HG03442 (cell line): ENCODE measurements around the gene C11orf42.

Experiments
- ATAC-seq: cut with Tn5 transposase; IDR thresholded peaks from one replicate; pipeline ENCODE4 v1.9.1; 2021; ENCODE audit warnings: mild to moderate bottlenecking, moderate library complexity; ENCODE audit not compliant: unreplicated experiment

Gene C11orf42, protein sequence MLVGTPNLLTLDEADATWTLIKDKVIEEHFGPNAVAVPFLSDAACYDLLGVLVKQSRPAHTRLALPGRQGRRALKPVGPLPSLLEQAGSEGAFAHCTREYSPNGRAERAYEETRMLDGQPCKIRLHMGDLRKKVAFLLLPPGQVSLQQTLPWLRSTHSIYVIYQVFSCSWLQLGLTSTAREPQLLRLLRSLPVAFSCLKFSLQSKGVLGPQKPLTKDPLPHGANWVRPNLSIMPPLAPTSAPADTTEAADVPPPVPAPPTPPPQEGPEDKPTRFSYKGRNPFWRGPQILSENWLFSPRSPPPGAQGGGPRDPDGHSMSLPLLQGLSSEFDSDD

DNA sequence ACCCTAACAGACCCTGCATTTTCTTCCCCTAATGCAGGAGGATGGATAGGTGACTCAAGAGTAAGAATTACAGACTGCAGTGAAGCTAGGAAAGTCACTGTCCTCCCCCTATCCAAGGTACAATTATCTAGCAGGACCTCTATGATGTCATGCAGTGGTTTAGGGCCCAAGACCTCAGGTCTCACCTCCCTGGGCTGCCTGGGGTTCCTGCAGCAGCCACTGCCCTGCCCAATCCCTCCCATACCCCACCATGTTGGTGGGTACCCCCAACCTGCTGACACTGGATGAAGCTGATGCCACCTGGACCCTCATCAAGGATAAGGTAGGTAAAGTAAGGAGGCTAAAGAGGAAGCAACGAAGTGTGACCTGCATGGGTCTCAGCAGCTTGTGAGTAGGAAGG lies at the start of gene C11orf42:
C11orf42 (plus strand) TSS at position 192 of the 400 bp plus-strand sequence; CDS start at position 251, 59 bp downstream.
- ATAC-seq = no peak

DNA sequence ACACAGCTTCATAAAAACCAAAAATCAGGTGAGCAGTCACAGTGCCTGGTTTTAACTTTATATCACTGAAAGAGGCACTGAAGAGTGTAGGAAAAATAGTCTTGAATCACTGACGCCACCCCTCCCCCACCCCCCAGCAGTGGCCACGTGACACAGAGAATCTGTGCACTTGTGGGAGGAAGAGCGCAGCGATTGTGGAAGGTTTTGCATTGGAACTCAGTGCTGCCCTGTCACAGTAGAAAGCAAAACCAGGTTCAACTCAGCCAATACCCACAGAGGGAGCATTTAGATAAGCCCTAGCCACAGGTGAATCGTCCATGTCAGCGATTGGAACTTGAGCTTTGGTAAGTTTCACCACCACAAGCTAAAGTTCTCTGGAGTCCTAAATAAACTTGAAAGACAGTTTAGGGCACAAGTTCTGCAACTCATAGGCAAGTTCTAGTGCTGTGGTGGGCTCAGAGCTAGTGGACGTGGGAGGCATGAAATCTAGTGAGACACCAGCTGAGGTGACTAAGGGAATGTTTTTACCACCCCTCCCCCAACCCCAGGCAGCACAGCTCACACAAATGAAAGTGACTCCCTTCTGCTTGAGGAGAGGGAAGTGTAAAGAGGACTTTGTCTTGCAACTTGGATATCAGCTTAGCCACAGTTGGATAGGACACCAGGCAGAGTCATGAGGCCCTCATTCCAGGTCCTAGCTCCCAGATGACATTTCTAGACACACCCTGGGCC lies 48.6 kb upstream of the C11orf42 start:
- no peak for ATAC-seq

DNA sequence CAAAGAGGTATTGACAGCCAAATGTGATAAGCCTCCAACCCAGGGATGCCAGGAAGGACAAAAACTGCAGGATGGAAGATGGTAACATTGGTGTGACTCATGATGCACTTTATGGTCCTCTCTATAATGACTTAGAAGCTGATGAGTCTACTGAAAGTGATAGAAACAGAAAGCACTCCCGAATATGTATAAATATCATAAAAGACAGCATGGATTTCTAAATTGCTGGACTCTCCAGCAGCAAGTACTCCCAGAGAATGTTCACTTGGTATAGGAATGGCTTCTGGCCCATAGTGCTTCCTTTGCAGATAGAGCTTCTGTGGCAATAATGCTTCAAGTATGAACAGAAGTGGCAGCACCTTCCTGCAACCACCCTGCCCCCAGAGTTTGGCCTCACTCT lies 35.1 kb upstream of the C11orf42 start, which contains the start of gene OR52B2:
OR52B2 (minus strand) TSS at position 101 of the 400 bp plus-strand sequence; CDS start at position 101, 0 bp downstream.
- no peak for ATAC-seq

DNA sequence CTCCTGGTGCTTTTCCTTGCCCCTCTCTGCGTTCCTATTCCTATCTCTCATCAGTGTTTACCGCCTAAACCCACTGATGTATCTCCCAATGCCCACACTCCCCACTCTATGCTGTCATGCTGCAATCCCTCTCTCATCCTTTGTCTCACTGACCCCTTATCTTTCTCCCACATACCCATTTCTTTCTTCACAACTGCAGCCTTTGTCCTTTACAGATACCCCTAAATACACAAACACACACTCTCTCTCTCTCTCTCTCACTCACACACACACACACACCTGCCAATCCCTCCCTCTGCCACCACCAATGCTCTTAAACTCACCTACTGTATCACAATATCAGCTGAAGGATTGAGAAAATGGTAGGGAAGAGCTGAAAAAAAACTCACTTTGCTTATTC lies 29.9 kb upstream of the C11orf42 start:
- no peak for ATAC-seq

DNA sequence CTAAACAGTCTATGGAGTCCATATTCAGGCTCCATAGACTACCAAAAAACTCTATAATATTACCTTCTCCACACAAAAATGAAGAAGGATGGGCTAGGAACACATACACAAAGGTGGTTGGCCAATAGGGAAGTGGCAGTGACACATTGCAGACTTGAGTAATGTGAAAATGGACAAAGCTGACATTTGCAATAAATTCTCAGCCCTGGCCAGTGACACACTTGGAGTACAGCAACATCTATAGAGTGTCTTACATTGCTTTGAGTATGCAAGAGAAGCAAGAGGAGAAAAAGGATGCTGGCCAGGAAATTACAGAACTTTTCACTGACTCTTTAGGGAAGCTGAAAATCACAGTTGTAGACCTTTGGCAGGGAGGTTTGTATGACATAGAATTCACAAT lies 13.6 kb upstream of the C11orf42 start:
- no peak for ATAC-seq

DNA sequence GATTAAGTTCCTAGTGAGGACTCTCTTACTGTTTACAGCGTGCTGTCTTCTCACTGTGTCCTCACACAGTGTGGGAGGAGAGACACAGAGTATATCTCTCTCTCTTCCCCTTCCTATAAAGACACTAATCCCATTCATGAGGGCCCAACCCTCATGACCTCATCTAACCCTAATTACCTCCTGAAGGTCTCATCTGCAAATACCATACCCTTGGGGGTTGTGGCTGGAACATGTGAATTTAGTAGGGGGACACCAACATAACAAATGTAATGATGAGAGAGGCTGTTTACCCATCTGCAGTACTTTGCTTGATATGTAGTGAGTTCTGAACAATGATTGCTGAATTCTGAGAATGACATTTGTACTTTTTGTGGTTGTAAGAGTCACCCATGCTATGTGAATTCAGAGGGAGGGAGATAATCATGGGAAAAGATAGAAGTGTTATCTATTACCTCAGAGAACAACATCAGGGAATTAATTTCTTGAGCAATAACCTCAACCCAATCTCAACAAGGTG lies 11.2 kb upstream of the C11orf42 start:
- no peak for ATAC-seq

DNA sequence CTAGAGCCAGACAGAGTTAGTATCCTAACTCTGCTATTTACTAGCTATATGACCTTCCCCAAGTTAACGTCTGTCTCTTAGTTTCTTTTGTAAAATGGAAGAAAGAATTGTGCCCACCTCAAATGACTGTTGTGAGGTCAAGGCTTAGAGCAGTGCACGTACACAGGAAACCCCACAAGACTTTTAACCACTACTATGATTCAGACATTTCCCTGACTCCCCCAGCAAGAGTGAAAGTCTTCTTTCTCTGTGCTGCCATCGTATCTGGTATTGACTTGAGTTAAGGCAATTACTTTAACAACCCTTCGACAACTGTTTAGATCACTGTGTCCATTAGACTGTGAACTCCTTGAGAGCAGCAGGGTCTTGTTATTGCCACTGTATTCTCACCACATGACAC lies 9.0 kb upstream of the C11orf42 start:
- peak; percentile 45 for ATAC-seq

DNA sequence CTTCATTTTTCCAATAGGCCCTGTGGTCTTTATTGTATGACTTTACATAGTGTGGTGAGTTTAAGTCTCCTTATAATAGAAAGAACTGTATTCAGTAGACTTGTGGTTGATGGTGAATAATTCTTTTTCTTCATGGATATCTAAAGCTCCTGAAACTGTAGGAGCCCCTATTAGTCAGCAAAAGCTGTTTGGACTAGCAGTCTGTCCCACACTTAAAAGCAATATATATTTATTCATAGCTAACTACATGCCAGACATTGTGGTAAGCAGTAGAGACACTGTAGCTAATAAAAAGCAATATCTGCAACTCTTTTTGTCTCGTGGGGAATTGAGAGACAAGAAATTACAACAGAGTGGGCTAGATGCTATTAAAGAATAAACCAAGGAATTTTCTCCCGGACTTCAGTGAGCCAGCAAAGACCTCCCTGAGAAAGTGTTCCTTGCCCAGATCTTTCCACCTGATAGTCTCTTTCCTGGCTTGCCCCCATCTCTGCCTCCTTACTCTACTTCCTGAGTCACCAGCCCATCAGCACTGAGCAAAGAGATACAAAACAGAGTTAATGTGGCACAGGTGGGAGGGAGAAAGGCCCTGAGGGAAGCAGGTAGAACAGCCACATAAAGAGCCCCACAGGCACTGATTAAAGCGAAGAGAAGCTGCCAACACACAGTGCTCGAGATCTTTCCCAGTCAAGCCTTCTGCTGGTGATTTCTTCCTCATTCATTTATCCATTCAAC lies 7.7 kb upstream of the C11orf42 start:
- ATAC-seq = no peak

DNA sequence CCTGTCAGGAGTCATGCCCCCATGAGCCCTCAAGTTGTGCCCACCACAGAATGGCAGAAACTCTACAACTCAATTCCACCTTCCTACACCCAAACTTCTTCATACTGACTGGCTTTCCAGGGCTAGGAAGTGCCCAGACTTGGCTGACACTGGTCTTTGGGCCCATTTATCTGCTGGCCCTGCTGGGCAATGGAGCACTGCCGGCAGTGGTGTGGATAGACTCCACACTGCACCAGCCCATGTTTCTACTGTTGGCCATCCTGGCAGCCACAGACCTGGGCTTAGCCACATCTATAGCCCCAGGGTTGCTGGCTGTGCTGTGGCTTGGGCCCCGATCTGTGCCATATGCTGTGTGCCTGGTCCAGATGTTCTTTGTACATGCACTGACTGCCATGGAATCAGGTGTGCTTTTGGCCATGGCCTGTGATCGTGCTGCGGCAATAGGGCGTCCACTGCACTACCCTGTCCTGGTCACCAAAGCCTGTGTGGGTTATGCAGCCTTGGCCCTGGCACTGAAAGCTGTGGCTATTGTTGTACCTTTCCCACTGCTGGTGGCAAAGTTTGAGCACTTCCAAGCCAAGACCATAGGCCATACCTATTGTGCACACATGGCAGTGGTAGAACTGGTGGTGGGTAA lies 6.1 kb upstream of the C11orf42 start, which contains the start of gene OR52W1:
OR52W1 (plus strand) TSS at position 51 of the 637 bp plus-strand sequence; CDS start at position 51, 0 bp downstream.
- no peak for ATAC-seq

DNA sequence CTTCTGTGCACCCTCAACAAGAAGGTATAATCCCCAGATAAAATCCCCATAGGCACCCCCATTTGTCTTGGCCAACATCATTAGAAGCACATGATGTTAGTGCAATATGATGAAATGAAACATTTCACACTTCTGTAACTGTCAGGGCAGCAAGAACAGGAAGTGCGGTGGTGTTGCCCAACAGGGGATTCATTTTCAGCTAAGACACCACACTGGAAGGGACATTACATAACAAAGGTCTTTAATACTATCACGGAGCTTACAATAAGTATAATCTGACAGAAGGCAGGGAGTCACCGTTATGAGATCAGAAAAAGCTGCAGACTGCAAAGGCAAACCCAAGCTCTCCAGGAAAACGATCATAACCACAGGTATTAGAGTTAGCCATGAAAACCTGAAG lies 4.4 kb upstream of the C11orf42 start:
- no peak for ATAC-seq

DNA sequence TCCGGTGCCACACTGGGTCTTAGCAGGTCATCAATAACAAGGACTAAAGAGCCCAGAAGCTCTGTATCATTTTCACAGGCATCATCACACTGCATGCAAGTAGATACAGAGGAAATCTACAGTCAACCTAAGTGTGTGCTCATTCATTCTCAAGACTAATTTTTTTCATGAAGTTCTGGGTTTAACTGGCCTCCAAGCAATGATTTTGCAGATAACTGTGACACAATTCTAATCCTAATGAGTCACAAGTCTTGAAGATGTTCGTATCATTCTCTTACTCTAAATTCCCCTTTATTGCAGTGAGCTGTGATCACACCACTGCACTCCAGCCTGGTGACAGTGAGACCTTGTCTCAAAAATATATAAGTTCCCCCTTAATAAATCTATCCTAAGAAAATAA lies 3.9 kb upstream of the C11orf42 start:
- ATAC-seq = no peak

DNA sequence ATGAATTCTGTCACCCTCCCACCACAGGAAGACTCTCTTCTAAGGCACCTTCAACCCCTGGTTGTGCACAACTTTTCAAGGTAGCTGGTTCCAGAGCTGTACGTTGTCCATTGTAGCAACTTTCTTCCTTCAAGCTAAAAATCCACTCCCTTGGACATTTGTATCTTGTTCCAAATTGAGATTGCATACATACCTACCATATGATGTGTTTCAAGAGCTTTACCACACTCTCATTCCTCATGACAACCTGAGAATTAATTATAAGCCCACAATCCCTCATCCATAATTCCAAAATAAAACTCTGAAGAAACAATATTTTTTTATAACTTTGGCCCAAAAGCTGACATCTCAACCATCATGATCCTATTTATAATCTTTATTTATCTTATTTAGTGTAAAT lies 3.3 kb upstream of the C11orf42 start:
- ATAC-seq = no peak

DNA sequence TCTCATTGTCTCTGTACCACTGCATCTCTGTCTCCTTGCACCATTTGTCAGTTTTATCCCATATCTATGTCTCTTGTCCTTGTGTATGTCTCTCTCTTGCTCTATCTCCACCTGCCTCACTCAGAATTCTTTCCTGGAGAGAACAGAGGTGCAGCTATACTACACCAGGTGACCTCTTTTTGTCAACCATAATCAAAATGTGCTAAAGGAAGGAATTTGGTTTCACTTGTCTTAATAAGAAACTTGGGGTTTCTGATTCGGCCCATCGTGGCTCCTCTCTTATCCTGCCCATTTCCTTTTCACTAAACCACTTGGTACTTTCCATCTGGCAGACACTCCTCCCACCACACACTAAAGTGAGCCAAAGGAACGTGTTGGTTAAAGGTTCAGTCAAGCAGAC lies 2.0 kb upstream of the C11orf42 start:
- ATAC-seq = peak; percentile 70

DNA sequence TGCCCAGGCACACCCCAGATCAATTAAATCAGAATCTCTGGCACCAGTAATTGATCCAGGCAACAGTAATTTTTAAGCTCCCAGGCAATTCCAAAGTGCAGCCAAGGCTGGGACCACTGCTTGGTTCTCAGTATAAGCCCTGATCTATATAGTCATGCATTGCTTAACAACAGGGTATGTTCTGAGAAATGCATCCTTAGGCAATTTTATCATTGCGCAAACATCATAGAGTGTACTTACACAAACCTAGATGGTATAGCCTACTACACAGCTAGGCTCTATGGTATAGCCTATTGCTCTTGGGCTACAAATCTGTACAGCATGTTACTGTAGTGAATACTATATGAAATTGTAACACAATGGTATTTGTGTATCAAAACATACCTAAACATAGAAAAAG lies 651 bp upstream of the C11orf42 start:
- no peak for ATAC-seq

DNA sequence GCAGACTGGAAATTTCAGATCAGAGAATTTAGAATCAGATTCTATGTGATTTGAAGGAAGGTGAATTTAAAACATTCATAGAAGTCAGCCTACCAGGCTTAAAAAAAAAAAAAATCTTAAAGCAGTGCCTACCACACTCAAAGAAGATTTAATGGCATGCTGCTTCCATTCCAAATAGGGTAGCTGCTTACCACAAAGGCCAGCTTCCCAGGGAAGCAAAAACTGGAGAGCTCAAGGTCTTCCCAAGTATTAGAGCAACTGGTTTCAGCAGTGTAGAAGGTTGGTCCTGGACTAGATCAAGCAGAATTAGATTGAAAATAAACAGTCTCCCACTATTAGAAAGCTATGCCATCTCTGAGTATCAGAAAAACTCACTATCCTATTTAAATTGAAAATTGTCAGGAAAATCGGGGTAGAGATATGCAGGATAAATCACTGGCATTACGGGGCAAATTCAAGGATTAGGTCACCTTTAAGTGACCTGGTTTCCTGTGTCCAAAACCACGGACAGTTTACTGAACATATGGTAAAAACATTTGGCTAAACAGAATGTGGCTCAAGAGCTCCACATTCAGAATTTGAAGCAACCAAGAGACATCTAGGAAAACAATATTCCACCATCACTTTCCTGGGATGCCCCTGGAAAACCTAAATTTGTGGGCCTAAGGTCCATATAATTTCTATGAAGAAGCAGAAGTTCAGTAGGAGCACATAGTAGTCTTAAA lies 1.3 kb downstream of the C11orf42 start:
- no peak for ATAC-seq

DNA sequence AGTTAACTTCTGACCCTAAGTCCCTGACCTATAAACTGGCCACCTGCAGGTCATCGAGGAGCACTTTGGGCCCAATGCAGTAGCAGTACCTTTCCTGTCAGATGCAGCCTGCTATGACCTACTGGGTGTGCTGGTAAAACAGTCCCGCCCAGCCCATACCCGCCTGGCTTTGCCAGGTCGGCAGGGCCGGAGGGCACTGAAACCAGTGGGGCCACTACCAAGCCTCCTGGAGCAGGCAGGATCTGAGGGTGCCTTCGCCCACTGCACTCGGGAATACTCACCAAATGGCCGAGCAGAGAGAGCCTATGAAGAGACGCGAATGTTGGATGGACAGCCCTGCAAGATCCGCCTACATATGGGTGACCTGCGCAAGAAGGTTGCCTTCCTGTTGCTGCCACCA lies 4.4 kb downstream of the C11orf42 start:
- ATAC-seq = no peak

DNA sequence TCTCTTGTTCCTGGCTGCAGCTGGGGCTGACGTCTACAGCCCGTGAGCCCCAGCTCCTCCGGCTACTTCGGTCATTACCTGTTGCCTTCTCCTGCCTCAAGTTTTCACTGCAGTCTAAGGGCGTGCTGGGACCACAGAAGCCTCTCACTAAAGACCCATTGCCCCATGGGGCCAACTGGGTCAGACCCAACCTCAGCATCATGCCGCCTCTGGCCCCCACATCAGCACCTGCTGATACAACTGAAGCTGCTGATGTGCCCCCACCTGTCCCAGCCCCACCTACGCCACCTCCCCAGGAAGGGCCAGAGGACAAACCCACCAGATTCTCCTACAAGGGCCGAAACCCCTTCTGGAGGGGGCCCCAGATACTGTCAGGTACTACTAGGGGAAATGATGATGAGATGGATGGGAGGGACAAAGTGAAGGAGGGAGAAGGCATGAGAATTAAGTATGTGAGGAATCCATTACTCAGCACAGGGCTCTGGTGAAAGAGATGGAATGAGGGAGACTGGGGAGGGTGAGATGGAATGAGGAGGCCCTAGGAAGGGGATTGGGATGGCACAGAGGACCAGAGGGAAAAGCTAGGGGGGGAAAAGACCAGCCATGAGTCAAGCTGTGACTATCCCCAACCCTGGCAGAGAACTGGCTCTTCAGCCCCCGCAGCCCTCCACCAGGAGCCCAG lies 5.1 kb downstream of the C11orf42 start:
- no peak for ATAC-seq

DNA sequence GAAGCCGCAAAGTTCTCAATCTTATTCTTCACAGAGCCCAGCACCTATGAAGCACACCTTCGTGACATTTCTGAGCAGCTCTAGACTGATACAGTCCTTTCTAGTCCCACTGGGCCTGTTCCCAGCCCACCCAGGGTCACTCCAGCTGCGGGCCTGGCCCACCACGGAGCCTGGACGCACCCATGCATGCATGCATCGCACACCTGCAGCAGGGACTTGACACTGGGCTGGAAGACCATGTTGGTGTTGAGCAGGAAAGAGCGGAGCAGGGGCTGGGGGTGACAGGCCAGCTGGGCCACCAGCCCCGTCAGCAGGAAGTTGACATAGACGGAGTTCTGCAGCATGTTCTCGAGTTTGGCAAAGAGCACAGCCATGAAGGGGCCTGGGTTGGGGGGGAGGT lies 9.2 kb downstream of the C11orf42 start:
- no peak for ATAC-seq

DNA sequence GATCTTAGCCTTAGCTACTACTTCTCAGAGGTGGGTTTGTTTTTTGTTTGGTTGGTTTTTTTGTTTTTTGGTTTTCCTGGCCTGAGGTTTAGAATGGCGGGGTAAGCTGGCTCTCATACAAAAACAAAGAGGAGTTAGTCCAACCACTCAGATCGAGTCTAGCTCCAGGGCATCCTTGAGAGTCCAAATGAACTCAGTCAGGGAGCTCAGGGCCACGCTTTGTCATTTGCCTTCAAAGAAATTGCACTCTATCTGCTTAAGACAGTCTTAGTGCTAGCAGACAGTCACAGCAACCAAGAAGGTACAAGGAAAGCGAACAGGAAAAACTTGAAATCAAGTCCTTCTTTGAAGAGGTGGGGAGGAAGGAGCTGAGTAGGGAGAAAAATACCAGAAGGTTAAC lies 11.1 kb downstream of the C11orf42 start:
- ATAC-seq = no peak

DNA sequence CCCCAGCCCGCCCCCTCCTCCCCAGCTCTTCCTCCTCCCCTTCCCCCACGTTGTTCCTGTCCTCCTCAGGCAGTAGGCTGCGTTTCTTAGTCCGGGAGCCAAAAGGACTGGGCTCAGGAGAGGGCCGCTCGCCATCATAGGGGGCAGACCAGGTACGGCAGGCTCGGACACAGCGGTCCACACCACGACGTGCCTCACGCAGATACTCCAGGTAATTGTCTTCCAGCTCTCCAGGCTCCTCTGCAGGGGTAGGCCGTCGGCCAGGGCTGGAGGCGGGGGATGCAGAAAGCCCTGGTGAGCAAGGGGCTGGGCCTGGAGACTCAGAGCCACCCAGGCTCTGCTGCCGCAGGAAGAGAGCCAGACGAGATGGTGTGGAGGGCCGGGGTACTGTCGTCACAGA lies 12.4 kb downstream of the C11orf42 start:
- ATAC-seq = no peak
